Caco-2 (cell line): ENCODE data around the gene LTBP2. TPM values are rescaled to one million over a fixed set of nuclear protein-coding genes. Genes with fewer than 3 reads are reported as not detected.

Experiments used
- BruUV-seq: library from RNA; stranded (reverse); fragments of 400-500 nt; replicated peaks from 2 replicates; lab custom pipeline; 2021; lab: Mats Ljungman, UMichigan
- CTCF ChIA-PET: fragments of 300-600 bp; sonication (Branson Sonifier 250); formaldehyde crosslinking; loops from one replicate; lab custom pipeline; 2022; ENCODE audit warnings: antibody characterized with exemption; lab: Charles Lee
- POLR2A ChIA-PET: fragments of 300-600 bp; sonication (Branson Sonifier 250); formaldehyde crosslinking; loops from one replicate; lab custom pipeline; 2022; ENCODE audit warnings: antibody characterized with exemption; lab: Charles Lee
- DNase-seq, 2 experiments: peaks; one replicate each; pipeline versions ENCODE4 v3.0.0 to v3.0.0-alpha.2; 2020 to 2022
- H3K27me3 ChIP-seq: replicated peaks from 2 replicates; pipeline ENCODE4 v1.6.0; 2011; ENCODE audit warnings: low read length; ENCODE audit not compliant: control insufficient read depth, insufficient read depth
- H3K36me3 ChIP-seq: 2 replicates; pipeline ENCODE4 v1.5.1; 2011; ENCODE audit warnings: low read length; ENCODE audit not compliant: control insufficient read depth, insufficient read depth
- H3K4me1 ChIP-seq: fragments of 250-450 bp; sonication (Bioruptor Pico); 2 replicates; pipeline ENCODE4 v1.5.1; 2020; ENCODE audit warnings: mild to moderate bottlenecking
- H3K4me3 ChIP-seq: 2 replicates; pipeline ENCODE4 v1.5.1; 2011; ENCODE audit warnings: low read depth, mild to moderate bottlenecking, control low read depth, low read length
- H3K9me3 ChIP-seq: fragments of 250-450 bp; sonication (Bioruptor Pico); 2 replicates; pipeline ENCODE4 v1.5.1; 2020; ENCODE audit warnings: mild to moderate bottlenecking, moderate library complexity
- H3K27ac Mint-ChIP-seq: one replicate; pipeline ENCODE4 v1.8.0; 2022; ENCODE audit warnings: mixed read lengths; ENCODE audit not compliant: unreplicated experiment
- H3K27me3 Mint-ChIP-seq: one replicate; pipeline ENCODE4 v1.8.0; 2022; ENCODE audit warnings: mixed read lengths; ENCODE audit not compliant: insufficient read depth, unreplicated experiment
- H3K36me3 Mint-ChIP-seq: one replicate; pipeline ENCODE4 v1.8.0; 2022; ENCODE audit warnings: mild to moderate bottlenecking, mixed read lengths; ENCODE audit not compliant: insufficient read depth, unreplicated experiment
- H3K4me1 Mint-ChIP-seq: one replicate; pipeline ENCODE4 v1.8.0; 2022; ENCODE audit warnings: low read depth, mixed read lengths; ENCODE audit not compliant: unreplicated experiment
- H3K4me3 Mint-ChIP-seq: one replicate; pipeline ENCODE4 v1.8.0; 2022; ENCODE audit warnings: mild to moderate bottlenecking, moderate library complexity, mixed read lengths; ENCODE audit not compliant: unreplicated experiment
- H3K9me3 Mint-ChIP-seq: one replicate; pipeline ENCODE4 v1.8.0; 2022; ENCODE audit warnings: mixed read lengths; ENCODE audit not compliant: unreplicated experiment
- CTCF ChIP-seq, 2 experiments: fragments of 200-600 bp in 1 of 2; IDR thresholded peaks; 1 replicate in 1 of 2; 2 replicates in 1 of 2; pipeline versions ENCODE4 v1.5.1 to v1.8.0; 2011 to 2022; ENCODE audit warnings: antibody characterized with exemption in 1 of 2, control low read depth in 1 of 2, inconsistent platforms in 1 of 2, low read depth in 1 of 2, low read length in 1 of 2, mild to moderate bottlenecking in 1 of 2, moderate library complexity in 1 of 2; ENCODE audit not compliant: insufficient read depth in 1 of 2, severe bottlenecking in 1 of 2, unreplicated experiment in 1 of 2
- intact Hi-C: fragments of 100-400 bp; cut with micrococcal nuclease; formaldehyde crosslinking; loops from one replicate; pipeline ENCODE4 v1.10.0; 2022; ENCODE audit not compliant: unreplicated experiment
- total RNA-seq: library from RNA; stranded (reverse); gene quantifications from 2 replicates; pipeline ENCODE4 v1.2.3, GENCODE V29; 2022

LTBP2 gene
- total RNA-seq, 1 experiment from 2014 or later: 0.86 TPM

GRCh38 chr14:74548881-74549280 lies 63.2 kb downstream of the LTBP2 start:
- intact Hi-C loops: no loop called here

GRCh38 chr14:74547331-74547927 lies 64.6 kb downstream of the LTBP2 start:
- H3K27me3 Mint-ChIP-seq: no peaks in the 10 kb centered on the region
- no peaks in the 10 kb centered on the region for H3K4me1 Mint-ChIP-seq
- intact Hi-C loops: no loop called here
- Histone ChIP-seq H3K4me1 (no peaks in the 10 kb centered on the region), H3K9me3 (no peaks in the 10 kb centered on the region), H3K27me3 (no peaks in the 10 kb centered on the region), H3K36me3 (no peaks in the 10 kb centered on the region), H3K4me3 (no peak overlapping the region)
- no peaks in the 10 kb centered on the region for H3K36me3 Mint-ChIP-seq
- no TSS peak for BruUV-seq
- peak in 1 of 2 experiments; percentile 29 for DNase-seq
- no peaks in the 10 kb centered on the region for H3K9me3 Mint-ChIP-seq
- no peak overlapping the region for H3K4me3 Mint-ChIP-seq
- CTCF ChIA-PET: no interaction called here
- TF ChIP-seq CTCF (IDR thresholded peaks at IDR 0.05; ENCODE audit: insufficient read depth in 1 of 2, low read depth in 1 of 2, low read length in 1 of 2, severe bottlenecking in 1 of 2, unreplicated experiment in 1 of 2): no peak
- POLR2A ChIA-PET: no interaction called here
- H3K27ac Mint-ChIP-seq: no peak overlapping the region

More at GRCh38 chr14:74548881-74549280, 63.2 kb downstream of the LTBP2 start:
- BruUV-seq: no TSS peak
- Histone ChIP-seq H3K4me3 (no peak overlapping the region), H3K36me3 (no peaks in the 10 kb centered on the region), H3K4me1 (no peaks in the 10 kb centered on the region), H3K9me3 (no peaks in the 10 kb centered on the region), H3K27me3 (no peaks in the 10 kb centered on the region)
- no peaks in the 10 kb centered on the region for H3K9me3 Mint-ChIP-seq
- TF ChIP-seq CTCF (IDR thresholded peaks at IDR 0.05; ENCODE audit: insufficient read depth in 1 of 2, low read depth in 1 of 2, low read length in 1 of 2, severe bottlenecking in 1 of 2, unreplicated experiment in 1 of 2): no peak
- ChIA-PET POLR2A (no interaction called here), CTCF (interaction anchor here (1.0 kb wide), 1 partner anchor 47 kb away, joined by 4 read pairs; no protein-coding TSS in a partner anchor)
- no peak for DNase-seq
- H3K27me3 Mint-ChIP-seq: peaks cover 7% of the 10 kb centered on the region
- H3K36me3 Mint-ChIP-seq: no peaks in the 10 kb centered on the region
- H3K4me1 Mint-ChIP-seq: no peaks in the 10 kb centered on the region
- H3K4me3 Mint-ChIP-seq: no peak overlapping the region
- no peak overlapping the region for H3K27ac Mint-ChIP-seq

GRCh38 chr14:74546416-74546815 lies 65.6 kb downstream of the LTBP2 start:
- Histone ChIP-seq H3K4me3 (no peak overlapping the region), H3K4me1 (no peaks in the 10 kb centered on the region), H3K36me3 (no peaks in the 10 kb centered on the region), H3K9me3 (no peaks in the 10 kb centered on the region), H3K27me3 (no peaks in the 10 kb centered on the region)
- no peaks in the 10 kb centered on the region for H3K36me3 Mint-ChIP-seq
- no peak overlapping the region for H3K4me3 Mint-ChIP-seq
- H3K27me3 Mint-ChIP-seq: no peaks in the 10 kb centered on the region
- ChIA-PET CTCF (no interaction called here), POLR2A (no interaction called here)
- intact Hi-C loops: no loop called here
- no peaks in the 10 kb centered on the region for H3K9me3 Mint-ChIP-seq
- H3K27ac Mint-ChIP-seq: no peak overlapping the region
- BruUV-seq: no TSS peak
- no peak for TF ChIP-seq CTCF (IDR thresholded peaks at IDR 0.05; ENCODE audit: insufficient read depth in 1 of 2, low read depth in 1 of 2, low read length in 1 of 2, severe bottlenecking in 1 of 2, unreplicated experiment in 1 of 2)
- H3K4me1 Mint-ChIP-seq: no peaks in the 10 kb centered on the region
- DNase-seq: no peak
